Measurements from ENCODE around the gene CTTNBP2NL.
A peak's percentile ranks its signal among the peaks of the same experiment; 100 is the strongest.

The CTTNBP2NL gene

DNA sequence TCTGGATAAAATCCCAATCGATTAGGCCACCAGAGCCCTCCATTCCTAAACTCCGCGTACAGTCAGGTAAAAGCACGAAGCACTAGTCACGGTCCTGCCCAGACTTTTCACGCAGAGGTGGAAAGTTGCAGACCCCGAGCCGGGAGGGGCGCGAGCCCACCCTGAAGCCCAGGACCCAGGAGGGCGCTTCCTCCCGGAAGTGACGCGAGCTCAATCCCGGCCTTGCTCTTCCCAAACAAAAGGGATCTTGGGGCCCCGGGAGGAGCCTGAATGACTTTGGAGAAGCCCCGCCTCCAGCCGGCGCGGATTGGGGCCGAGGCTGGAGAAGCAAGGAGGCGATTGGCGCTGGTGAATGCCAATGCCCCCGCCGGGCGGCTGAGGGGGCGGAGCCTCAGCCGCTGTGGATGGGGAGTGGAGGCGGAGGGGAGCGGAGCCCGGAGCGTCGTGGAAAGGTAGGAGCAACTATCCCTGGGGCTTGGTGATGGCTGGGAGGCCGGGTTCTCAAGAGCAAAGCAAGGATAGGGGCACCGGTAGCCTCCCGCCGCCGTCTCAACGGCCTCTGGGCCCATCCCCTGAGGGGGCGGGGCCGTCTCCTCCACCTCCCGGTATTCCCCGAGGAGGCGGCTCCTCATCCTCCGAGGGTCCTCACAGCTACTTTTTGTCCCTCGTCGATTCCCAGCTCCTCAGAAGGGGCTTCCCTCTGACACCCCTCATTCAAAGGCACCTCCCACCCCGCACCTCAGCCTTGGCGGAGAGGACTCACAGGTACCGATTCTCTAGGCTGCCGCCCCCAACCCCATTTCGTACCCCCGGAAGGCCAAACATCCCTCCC, at the start of gene CTTNBP2NL:
Gene CTTNBP2NL (plus strand): TSS at position 394 of the 832 bp plus-strand sequence. CDS start 19,952 bp downstream, outside the sequence.
- peak; percentile 77 for DNase-seq

- DNase-seq: no peak
These were observed 49.1 kb upstream of the CTTNBP2NL start for GRCh38 chr1:112346801-112347350.

- no peak for DNase-seq
These were observed 39.2 kb upstream of the CTTNBP2NL start for GRCh38 chr1:112356765-112357164.

GRCh38 chr1:112357467-112357866, 38.5 kb upstream of the CTTNBP2NL start:
- DNase-seq: no peak

GRCh38 chr1:112358061-112358770, 37.8 kb upstream of the CTTNBP2NL start:
- DNase-seq: no peak

DNA sequence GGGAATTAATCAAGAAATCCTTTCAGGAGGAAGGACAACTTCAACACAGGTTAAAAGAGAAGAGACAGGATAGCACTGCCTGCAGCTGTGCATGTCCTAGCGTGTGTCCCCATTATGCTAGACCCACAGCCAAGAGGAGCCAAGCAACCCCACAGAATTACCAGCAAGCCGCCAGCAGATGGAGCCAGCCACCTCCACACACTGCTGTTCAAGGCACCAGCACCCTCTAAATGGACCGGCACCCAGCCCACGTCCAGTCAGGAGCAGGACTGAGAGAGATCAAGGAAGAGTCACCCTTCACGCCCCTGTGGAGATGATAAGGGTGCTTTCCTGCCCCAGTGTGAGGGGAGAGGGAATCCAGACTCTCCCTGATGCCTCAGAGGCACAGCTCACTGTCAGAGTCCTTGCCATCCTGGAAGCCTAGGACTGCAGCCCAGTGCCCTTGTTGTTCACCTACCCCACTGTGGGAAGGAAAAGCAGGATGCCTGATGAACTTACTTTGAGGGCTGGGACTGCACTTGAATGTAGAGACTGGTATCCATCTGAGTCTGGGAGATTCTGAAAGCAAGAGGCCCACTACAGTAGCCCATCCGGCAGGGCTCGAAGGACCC, 37.1 kb upstream of the CTTNBP2NL start:
- DNase-seq: no peak

DNA sequence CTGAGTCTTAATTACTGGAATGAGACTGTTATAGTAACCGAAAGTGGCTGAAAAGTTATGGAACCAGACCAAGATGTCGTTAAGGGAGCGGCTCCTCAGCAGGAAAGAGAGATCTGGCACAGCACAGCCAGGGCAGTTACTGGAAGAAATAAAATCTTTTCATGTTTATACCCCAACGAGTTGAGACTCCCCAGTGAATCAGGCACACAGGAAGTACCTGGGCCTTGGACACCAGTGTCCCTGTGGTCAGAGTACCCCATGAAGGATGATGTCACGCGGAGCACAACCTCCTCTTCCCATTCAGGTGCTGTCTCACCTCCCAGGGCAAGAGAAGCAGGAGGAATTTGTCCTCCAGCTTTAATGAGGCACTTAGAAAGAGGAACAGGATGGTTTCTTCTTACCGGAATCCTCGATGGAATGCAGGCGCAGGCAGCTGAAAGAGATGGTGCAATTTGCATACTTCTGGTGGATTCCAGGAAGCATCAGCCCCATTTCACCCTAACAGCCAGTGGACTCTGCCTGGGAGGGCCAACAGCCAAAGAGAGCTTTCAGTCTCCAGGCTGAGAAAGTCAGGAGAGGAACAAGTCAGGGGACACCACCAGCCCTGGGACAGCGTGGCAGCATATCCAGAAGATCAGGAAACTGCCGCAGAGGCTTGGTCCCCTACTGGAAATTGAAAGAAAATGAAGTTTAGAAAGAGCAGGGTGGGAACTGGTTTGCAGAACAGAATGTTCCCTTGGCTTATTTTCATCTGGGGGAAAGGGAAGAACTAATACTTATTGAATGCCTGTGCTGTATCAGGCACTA, 35.9 kb upstream of the CTTNBP2NL start:
- no peak for DNase-seq

DNA sequence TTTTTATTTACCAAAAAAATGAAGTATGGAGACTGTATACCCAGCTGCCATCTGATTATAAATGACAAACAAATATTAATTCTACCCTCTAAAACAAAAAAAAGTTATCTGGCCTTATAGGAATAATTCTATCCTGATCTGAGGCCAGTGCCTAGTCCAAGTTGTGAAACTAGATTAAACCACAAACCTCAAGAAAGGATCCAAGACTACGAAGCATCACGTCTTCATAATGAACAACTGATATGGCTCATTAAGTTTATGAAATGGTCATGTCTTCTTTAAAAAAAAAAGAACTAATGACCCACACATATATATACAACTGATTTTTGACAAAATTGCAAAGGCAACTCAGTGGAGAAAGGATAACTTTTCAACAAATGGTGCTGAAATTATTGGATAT, 32.4 kb upstream of the CTTNBP2NL start:
- no peak for DNase-seq

- DNase-seq: no peak
These were observed 27.8 kb upstream of the CTTNBP2NL start for GRCh38 chr1:112368198-112368597.

DNA sequence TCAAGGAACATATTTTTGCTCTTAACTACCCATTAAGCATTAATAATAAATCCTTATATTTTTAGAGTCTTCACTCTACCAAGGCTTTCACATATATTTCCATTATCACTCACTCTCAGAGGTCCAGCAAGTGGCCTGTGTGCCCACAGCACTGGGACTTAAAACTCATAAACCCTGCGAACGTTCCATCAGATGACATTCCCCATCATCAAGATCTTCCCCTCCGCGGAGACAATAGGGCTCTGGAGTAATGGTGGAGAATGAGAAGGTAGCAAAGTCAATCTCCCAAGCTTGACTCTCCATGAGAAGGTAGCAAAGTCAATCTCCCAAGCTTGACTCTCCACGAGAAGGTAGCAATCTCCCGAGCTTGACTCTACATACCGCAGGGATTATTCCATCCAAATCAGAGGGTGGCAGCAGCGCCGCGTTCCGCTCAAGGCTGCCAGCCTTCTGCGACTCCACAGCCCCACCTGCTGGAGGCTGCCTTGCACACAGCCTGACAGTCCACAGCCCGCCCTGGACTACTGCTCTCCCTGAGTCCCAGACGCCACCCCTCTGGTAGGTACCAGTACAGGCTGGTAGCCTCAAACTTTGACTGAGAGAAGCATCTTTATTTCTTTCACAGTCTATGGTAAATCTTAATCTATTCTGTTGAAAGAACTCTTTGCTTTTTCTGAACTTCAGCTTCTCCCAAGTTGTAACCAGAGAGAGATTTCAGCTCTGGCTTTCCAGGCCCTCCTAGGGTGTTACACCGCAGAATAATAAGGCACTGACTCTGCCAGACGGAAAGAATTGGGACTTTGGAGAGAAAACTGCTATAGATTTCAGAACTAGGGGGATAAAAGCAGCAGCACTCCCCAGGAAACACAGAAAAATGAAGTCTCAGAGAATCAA, 26.4 kb upstream of the CTTNBP2NL start:
- DNase-seq: peak; percentile 74

DNA sequence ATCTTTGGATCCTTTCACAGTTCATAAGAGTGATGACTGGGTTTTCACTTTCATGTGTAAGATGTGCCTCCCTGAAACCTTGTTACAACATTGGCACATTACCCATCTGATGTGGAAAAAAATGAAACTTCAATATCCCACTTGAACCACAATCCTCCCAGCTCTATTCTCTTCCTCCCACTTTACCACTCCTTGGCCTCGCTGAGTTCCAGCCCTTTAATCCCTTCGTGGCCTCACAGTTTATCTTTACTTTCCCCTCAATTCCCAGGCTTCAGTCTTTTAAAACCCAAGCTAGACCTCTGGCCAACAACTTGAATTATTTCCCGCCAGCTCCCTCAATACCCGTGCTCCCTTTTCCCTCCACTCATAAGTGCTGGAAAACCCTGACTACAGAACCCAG, 25.0 kb upstream of the CTTNBP2NL start:
- no peak for DNase-seq

GRCh38 chr1:112371775-112372174, 24.2 kb upstream of the CTTNBP2NL start:
- no peak for DNase-seq

GRCh38 chr1:112373806-112374205, 22.2 kb upstream of the CTTNBP2NL start:
- DNase-seq: no peak

DNA sequence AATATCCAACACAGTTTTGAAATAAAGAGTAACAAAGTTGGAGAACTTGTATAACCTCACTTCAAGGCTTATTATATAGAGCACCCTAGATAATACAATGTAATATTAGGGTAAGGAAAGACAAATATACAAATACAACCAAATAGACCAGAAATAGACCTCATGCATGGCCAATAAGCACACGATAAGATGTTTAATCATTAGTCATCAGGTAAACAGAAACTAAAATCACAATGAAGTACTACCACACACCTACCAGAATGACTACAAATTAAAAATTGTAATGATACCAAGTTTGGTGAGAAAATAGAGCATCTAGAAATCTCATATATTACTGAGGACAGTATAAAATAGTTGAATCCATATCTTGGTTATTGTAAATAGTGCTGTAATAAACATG, 20.3 kb upstream of the CTTNBP2NL start:
- DNase-seq: no peak

GRCh38 chr1:112380356-112380755, 15.7 kb upstream of the CTTNBP2NL start:
- DNase-seq: no peak

DNA sequence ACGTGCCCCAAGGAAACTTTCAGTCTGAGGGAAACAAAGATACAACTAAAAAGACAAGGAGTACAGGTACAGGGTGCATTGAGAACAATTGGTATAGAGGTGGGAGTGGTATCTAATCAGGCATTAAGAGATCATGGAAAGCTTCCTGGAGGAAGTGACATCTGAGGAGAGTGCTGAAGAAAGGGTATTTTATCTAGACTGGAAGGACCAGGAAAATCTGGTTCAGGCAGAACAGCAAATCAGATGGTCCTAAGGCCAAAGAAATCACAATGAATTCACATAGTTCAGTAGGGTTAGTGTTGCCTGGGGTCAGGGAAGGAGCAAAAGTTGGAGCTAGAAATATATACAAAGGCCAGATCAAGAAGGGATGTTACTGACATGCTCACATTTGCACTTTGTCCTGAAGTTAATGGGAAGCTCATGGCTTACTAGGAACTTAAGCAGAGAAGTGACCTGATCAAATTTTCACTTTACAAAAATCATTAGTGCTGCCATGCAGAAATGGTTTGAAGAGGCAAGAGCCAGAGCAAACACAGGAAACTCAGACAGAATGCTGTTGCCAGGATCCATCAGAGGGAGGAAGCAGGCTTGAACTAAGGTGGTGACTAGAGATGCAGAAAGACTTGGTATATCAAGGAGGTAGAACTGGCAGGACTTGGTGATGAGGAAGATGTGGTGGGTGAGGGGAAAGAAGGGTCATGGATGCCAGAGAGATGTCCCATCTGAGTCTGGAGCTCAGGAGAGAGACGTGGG, 14.5 kb upstream of the CTTNBP2NL start:
- DNase-seq: no peak

GRCh38 chr1:112383759-112384370, 12.1 kb upstream of the CTTNBP2NL start:
- DNase-seq: no peak

- no peak for DNase-seq
These were observed 9.8 kb upstream of the CTTNBP2NL start for GRCh38 chr1:112386024-112386723.

DNA sequence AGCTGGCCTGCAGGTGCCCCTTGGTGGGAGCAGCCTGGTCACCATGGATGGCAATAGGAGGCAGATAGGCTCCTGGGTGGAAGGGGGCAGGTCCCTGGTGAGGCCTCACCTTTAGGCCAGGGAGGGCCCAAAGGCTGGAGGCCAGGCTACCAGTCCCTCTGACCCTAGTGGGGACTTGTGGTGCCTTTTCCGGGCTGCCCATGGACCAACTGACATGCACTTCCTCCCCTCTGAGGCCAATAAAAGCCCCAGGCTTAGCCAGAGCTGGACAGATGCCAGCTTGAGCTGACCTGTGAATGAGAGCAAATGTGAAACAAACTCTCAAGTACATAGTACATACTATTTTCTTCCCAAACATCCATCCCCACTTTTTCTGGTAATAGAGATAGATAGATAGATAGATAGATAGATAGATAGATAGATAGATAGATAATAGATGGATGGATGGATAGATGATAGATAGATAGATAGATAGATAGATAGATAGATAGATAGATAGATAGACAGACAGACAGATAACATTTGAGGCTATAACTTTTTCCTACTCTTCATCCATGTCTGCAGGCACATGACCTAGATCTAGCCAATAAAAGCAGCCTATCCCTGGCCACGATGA, 9.2 kb upstream of the CTTNBP2NL start:
- DNase-seq: no peak

All from stimulated activated naive CD4-positive, alpha-beta T cell treated with Interleukin-2 at 50 U/mL for 16 hours (primary cell).